HCT116 (cell line): ENCODE results near the gene SLCO2A1. TPM values are rescaled to one million over a fixed set of nuclear protein-coding genes. Genes with fewer than 3 reads are reported as not detected.

Experiments
- ATAC-seq: fragments of 200-7000 bp; cut with Tn5 transposase; 2 replicates; pipeline ENCODE4 v1.9.1; 2020; ENCODE audit warnings: mild to moderate bottlenecking, moderate library complexity
- BruUV-seq: library from RNA; stranded (reverse); fragments of 400-500 nt; replicated peaks from 2 replicates; lab custom pipeline; 2021; lab: Mats Ljungman, UMichigan
- CTCF ChIA-PET: fragments of 300-600 bp; sonication (Branson Sonifier 250); formaldehyde crosslinking; loops from one replicate; lab custom pipeline; 2021; ENCODE audit warnings: antibody characterized with exemption; lab: Charles Lee
- POLR2A ChIA-PET: fragments of 300-600, 350-600 bp; sonication (Branson Sonifier 250); formaldehyde crosslinking; loops from one replicate; lab custom pipeline; 2021; ENCODE audit warnings: antibody characterized with exemption; lab: Charles Lee
- RAD21 ChIA-PET, 2 experiments: fragments of 300-600 bp; sonication (Branson Sonifier 250); formaldehyde crosslinking; loops; one replicate each; lab custom pipeline; 2023; ENCODE audit warnings: low total read pairs in 2 of 2; ENCODE audit not compliant: uncharacterized antibody in 2 of 2, unreplicated experiment in 2 of 2, low non-redundant PET in 1 of 2; lab: Charles Lee
- DNase-seq: peaks from one replicate; pipeline ENCODE4 v3.0.0-alpha.2; 2010; ENCODE audit warnings: low read depth, low spot score
- H2AFZ ChIP-seq: fragments of 200-600 bp; shearing (Covaris generic), sonication (generic); 2 replicates; pipeline ENCODE4 v1.6.1; 2017; ENCODE audit warnings: low read depth, mixed run types, mixed read lengths, antibody characterized with exemption, low read length; ENCODE audit not compliant: poor library complexity, severe bottlenecking
- H3K27ac ChIP-seq: 2 replicates; pipeline ENCODE4 v1.5.1; 2012; ENCODE audit warnings: low read depth, low read length
- H3K27me3 ChIP-seq: fragments of 200-600 bp; sonication (generic); 2 replicates; pipeline ENCODE4 v1.6.1; 2016; ENCODE audit warnings: mixed run types, low read length, mixed read lengths; ENCODE audit not compliant: insufficient read depth
- H3K36me3 ChIP-seq, 2 experiments: fragments of 200-500 bp in 1 of 2; fragments of 200-600 bp in 1 of 2; sonication (Bioruptor generic) in 1 of 2; sonication (generic) in 1 of 2; 2 replicates each; pipeline versions ENCODE4 v1.5.1 to v1.6.1; 2014 to 2016; ENCODE audit warnings: low read length in 2 of 2, inconsistent platforms in 1 of 2, mixed read lengths in 1 of 2, mixed run types in 1 of 2; ENCODE audit not compliant: insufficient read depth in 2 of 2, control insufficient read depth in 1 of 2
- H3K4me1 ChIP-seq, 2 experiments: fragments of 200-600 bp in 1 of 2; sonication (generic) in 1 of 2; 2 replicates each; pipeline versions ENCODE4 v1.5.1 to v1.6.1; 2012 to 2017; ENCODE audit warnings: low read length in 2 of 2, inconsistent platforms in 1 of 2, mild to moderate bottlenecking in 1 of 2, mixed read lengths in 1 of 2, mixed run types in 1 of 2, moderate library complexity in 1 of 2; ENCODE audit not compliant: insufficient read depth in 2 of 2, control insufficient read depth in 1 of 2
- H3K4me2 ChIP-seq: fragments of 200-600 bp; sonication (generic); 2 replicates; pipeline ENCODE4 v1.6.1; 2017; ENCODE audit warnings: mixed run types, low read length, mixed read lengths
- H3K4me3 ChIP-seq, 2 experiments: fragments of 200-600 bp in 1 of 2; sonication (generic) in 1 of 2; replicated peaks in 1 of 2; 2 replicates each; pipeline ENCODE4 v1.5.1; 2011 to 2016; ENCODE audit warnings: low read length in 2 of 2, control low read depth in 1 of 2, low read depth in 1 of 2, mild to moderate bottlenecking in 1 of 2, mixed read lengths in 1 of 2, mixed run types in 1 of 2
- H3K79me2 ChIP-seq: fragments of 200-600 bp; sonication (generic); 2 replicates; pipeline ENCODE4 v1.6.1; 2017; ENCODE audit warnings: mild to moderate bottlenecking, mixed run types, low read length, moderate library complexity, mixed read lengths; ENCODE audit not compliant: insufficient read depth
- H3K9ac ChIP-seq: fragments of 200-600 bp; sonication (generic); 2 replicates; pipeline ENCODE4 v1.6.1; 2016; ENCODE audit warnings: low read length, mixed read lengths
- H3K9me2 ChIP-seq: fragments of 200-600 bp; sonication (generic), shearing (Covaris generic); 2 replicates; pipeline ENCODE4 v1.6.1; 2017; ENCODE audit warnings: mixed run types, mild to moderate bottlenecking, moderate library complexity; ENCODE audit not compliant: insufficient read depth
- H3K9me3 ChIP-seq, 2 experiments: fragments of 200-500 bp in 1 of 2; fragments of 200-600 bp in 1 of 2; sonication (Bioruptor generic) in 1 of 2; sonication (generic) in 1 of 2; 2 replicates each; pipeline ENCODE4 v1.6.1; 2014 to 2017; ENCODE audit warnings: low read length in 2 of 2, mixed read lengths in 2 of 2, inconsistent platforms in 1 of 2, low read depth in 1 of 2, mild to moderate bottlenecking in 1 of 2, mixed run types in 1 of 2, moderate library complexity in 1 of 2; ENCODE audit not compliant: control insufficient read depth in 1 of 2, insufficient read depth in 1 of 2
- H4K20me1 ChIP-seq: fragments of 200-600 bp; sonication (generic), shearing (Covaris generic); 2 replicates; pipeline ENCODE4 v1.6.1; 2017; ENCODE audit warnings: mixed run types, mild to moderate bottlenecking, moderate library complexity; ENCODE audit not compliant: insufficient read depth
- CBX3 ChIP-seq: IDR thresholded peaks from 2 replicates; pipeline ENCODE4 v1.6.1; 2012; ENCODE audit warnings: low read depth
- CEBPB ChIP-seq: IDR thresholded peaks from 2 replicates; pipeline ENCODE4 v1.6.1; 2012; ENCODE audit warnings: low read depth
- CTCF ChIP-seq, 3 experiments: fragments of 200-600 bp in 1 of 3; sonication (generic) in 1 of 3; IDR thresholded peaks in 2 of 3; conservative IDR thresholded peaks in 1 of 3; 2 replicates each; pipeline ENCODE4 v1.5.1; 2012 to 2017; ENCODE audit warnings: low read depth in 2 of 3, low read length in 2 of 3, antibody characterized with exemption in 1 of 3, borderline replicate concordance in 1 of 3, control low read depth in 1 of 3, mild to moderate bottlenecking in 1 of 3, mixed read lengths in 1 of 3, mixed run types in 1 of 3, moderate library complexity in 1 of 3; ENCODE audit not compliant: insufficient read depth in 1 of 3
- ELF1 ChIP-seq: IDR thresholded peaks from 2 replicates; pipeline ENCODE4 v1.6.1; 2012; ENCODE audit warnings: low read depth, borderline replicate concordance
- EZH2 ChIP-seq: fragments of 200-600 bp; sonication (generic); IDR thresholded peaks from 2 replicates; pipeline ENCODE4 v1.6.1; 2017; ENCODE audit warnings: antibody characterized with exemption, mixed run types
- EZH2phosphoT487 ChIP-seq: fragments of 200-600 bp; IDR thresholded peaks from 2 replicates; pipeline ENCODE4 v1.6.1; 2018; ENCODE audit warnings: antibody characterized with exemption, borderline replicate concordance
- JUND ChIP-seq: IDR thresholded peaks from 2 replicates; pipeline ENCODE4 v1.6.1; 2012
- RAD21 ChIP-seq: IDR thresholded peaks from 2 replicates; pipeline ENCODE4 v1.6.1; 2012; ENCODE audit warnings: low read depth, mild to moderate bottlenecking
- SIN3A ChIP-seq: IDR thresholded peaks from 2 replicates; pipeline ENCODE4 v1.6.1; 2012; ENCODE audit warnings: low read depth
- SP1 ChIP-seq: IDR thresholded peaks from 2 replicates; pipeline ENCODE4 v1.6.1; 2012; ENCODE audit warnings: low read depth
- SRF ChIP-seq: IDR thresholded peaks from 2 replicates; pipeline ENCODE4 v1.6.1; 2012; ENCODE audit warnings: low read depth
- TCF7L2 ChIP-seq: IDR thresholded peaks from 2 replicates; pipeline ENCODE4 v1.7.0; 2011; ENCODE audit warnings: borderline replicate concordance, inconsistent platforms; ENCODE audit not compliant: insufficient read depth, insufficient read length; ENCODE audit errors: extremely low read depth
- YY1 ChIP-seq: IDR thresholded peaks from 2 replicates; pipeline ENCODE4 v1.6.1; 2011; ENCODE audit warnings: low read length, low read depth, moderate library complexity, mild to moderate bottlenecking; ENCODE audit not compliant: insufficient replicate concordance; ENCODE audit errors: extremely low read depth
- ZBTB33 ChIP-seq: IDR thresholded peaks from 2 replicates; pipeline ENCODE4 v1.6.1; 2011; ENCODE audit warnings: mild to moderate bottlenecking, low read length, moderate library complexity; ENCODE audit not compliant: insufficient replicate concordance; ENCODE audit errors: extremely low read depth
- ZFX ChIP-seq: fragments of 450-650 bp; IDR thresholded peaks from 2 replicates; pipeline ENCODE4 v1.6.1; 2017
- ZNF274 ChIP-seq: fragments of 200-500 bp; sonication (Bioruptor generic); IDR thresholded peaks from 2 replicates; pipeline ENCODE4 v1.6.1; 2014; ENCODE audit warnings: mild to moderate bottlenecking, low read depth, low read length, inconsistent platforms
- intact Hi-C: fragments of 100-400 bp; cut with micrococcal nuclease; formaldehyde crosslinking; loops from 2 replicates; pipeline ENCODE4 v1.10.0; 2022
- total RNA-seq: library from RNA; stranded (reverse); gene quantifications from one replicate; pipeline ENCODE4 v1.2.1, GENCODE V29; 2021; ENCODE audit not compliant: unreplicated experiment
- TF ChIP-seq, protein P1 (sequence below): IDR thresholded peaks from 2 replicates; pipeline ENCODE4 v1.6.1; 2012
- TF ChIP-seq, protein P2 (sequence below): IDR thresholded peaks from 2 replicates; pipeline ENCODE4 v1.6.1; 2012; ENCODE audit warnings: low read depth

The SLCO2A1 gene
- total RNA-seq, 1 experiment from 2014 or later: 0.52 TPM

GRCh38 chr3:133983576-133984560, 45.9 kb downstream of the SLCO2A1 start:
- BruUV-seq: no TSS peak
- Histone ChIP-seq H3K36me3 (no peaks in the 10 kb centered on the region), H3K4me1 (no peaks in the 10 kb centered on the region), H3K9ac (no peak overlapping the region), H3K27ac (no peak overlapping the region), H3K4me3 (no peak overlapping the region), H2AFZ (no peak overlapping the region), H3K9me2 (no peaks in the 10 kb centered on the region), H4K20me1 (no peaks in the 10 kb centered on the region), H3K79me2 (no peaks in the 10 kb centered on the region), H3K9me3 (no peaks in the 10 kb centered on the region), H3K4me2 (no peak overlapping the region), H3K27me3 (0 out of 2 replicates have a peak, but pooled peaks cover 5% of the 10 kb centered on the region)
- DNase-seq (no peak), ATAC-seq (no peak)
- TF ChIP-seq RAD21: no peak
- no peak for TF ChIP-seq EZH2
- no peak for TF ChIP-seq ELF1
- no peak for TF ChIP-seq EZH2phosphoT487
- no peak for TF ChIP-seq JUND
- TF ChIP-seq CEBPB: no peak
- no peak for TF ChIP-seq ZNF274
- TF ChIP-seq SRF: no peak
- TF ChIP-seq SP1: no peak
- no peak for TF ChIP-seq SIN3A
- no peak for TF ChIP-seq TCF7L2
- no peak for TF ChIP-seq CTCF (IDR thresholded peaks at IDR 0.05 in 2 of 3, conservative IDR thresholded peaks at IDR 0.05 in 1 of 3; ENCODE audit: borderline replicate concordance in 1 of 3, insufficient read depth in 1 of 3, low read depth in 2 of 3, low read length in 2 of 3)
- TF ChIP-seq CBX3: no peak
- no peak for TF ChIP-seq ZBTB33
- TF ChIP-seq, protein P1, sequence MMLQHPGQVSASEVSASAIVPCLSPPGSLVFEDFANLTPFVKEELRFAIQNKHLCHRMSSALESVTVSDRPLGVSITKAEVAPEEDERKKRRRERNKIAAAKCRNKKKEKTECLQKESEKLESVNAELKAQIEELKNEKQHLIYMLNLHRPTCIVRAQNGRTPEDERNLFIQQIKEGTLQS: no peak
- TF ChIP-seq ZFX: no peak
- TF ChIP-seq, protein P2, sequence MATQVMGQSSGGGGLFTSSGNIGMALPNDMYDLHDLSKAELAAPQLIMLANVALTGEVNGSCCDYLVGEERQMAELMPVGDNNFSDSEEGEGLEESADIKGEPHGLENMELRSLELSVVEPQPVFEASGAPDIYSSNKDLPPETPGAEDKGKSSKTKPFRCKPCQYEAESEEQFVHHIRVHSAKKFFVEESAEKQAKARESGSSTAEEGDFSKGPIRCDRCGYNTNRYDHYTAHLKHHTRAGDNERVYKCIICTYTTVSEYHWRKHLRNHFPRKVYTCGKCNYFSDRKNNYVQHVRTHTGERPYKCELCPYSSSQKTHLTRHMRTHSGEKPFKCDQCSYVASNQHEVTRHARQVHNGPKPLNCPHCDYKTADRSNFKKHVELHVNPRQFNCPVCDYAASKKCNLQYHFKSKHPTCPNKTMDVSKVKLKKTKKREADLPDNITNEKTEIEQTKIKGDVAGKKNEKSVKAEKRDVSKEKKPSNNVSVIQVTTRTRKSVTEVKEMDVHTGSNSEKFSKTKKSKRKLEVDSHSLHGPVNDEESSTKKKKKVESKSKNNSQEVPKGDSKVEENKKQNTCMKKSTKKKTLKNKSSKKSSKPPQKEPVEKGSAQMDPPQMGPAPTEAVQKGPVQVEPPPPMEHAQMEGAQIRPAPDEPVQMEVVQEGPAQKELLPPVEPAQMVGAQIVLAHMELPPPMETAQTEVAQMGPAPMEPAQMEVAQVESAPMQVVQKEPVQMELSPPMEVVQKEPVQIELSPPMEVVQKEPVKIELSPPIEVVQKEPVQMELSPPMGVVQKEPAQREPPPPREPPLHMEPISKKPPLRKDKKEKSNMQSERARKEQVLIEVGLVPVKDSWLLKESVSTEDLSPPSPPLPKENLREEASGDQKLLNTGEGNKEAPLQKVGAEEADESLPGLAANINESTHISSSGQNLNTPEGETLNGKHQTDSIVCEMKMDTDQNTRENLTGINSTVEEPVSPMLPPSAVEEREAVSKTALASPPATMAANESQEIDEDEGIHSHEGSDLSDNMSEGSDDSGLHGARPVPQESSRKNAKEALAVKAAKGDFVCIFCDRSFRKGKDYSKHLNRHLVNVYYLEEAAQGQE: no peak
- no peak for TF ChIP-seq YY1
- intact Hi-C loops: no loop called here
- ChIA-PET CTCF (no interaction called here), POLR2A (no interaction called here), RAD21 (no interaction called here)
